RWPE2 (cell line): Measurements from ENCODE around the gene DLG2.

ENCODE experiments used
- ATAC-seq: fragments of 200-7000 bp; cut with Tn5 transposase; 3 replicates; pipeline ENCODE4 v1.9.1; 2021; ENCODE audit warnings: low read depth
- DNase-seq: peaks from one replicate; pipeline ENCODE4 v3.0.0-alpha.2; 2020; ENCODE audit warnings: low spot score
- H3K27ac ChIP-seq: fragments of 450-650 bp; 2 replicates; pipeline ENCODE4 v1.5.1; 2017; ENCODE audit warnings: mild to moderate bottlenecking; ENCODE audit not compliant: poor library complexity, severe bottlenecking
- H3K27me3 ChIP-seq: fragments of 250-450 bp; sonication (Bioruptor Pico); 2 replicates; pipeline ENCODE4 v1.5.1; 2021; ENCODE audit warnings: mild to moderate bottlenecking, moderate library complexity; ENCODE audit not compliant: insufficient read depth, poor library complexity, severe bottlenecking
- H3K36me3 ChIP-seq: fragments of 250-450 bp; sonication (Bioruptor Pico); 2 replicates; pipeline ENCODE4 v1.5.1; 2020; ENCODE audit warnings: low read depth, mild to moderate bottlenecking, moderate library complexity
- H3K4me1 ChIP-seq: fragments of 250-450 bp; sonication (Bioruptor Pico); 2 replicates; pipeline ENCODE4 v1.5.1; 2021; ENCODE audit warnings: mild to moderate bottlenecking, moderate library complexity; ENCODE audit not compliant: insufficient read depth, poor library complexity, severe bottlenecking
- H3K4me3 ChIP-seq: fragments of 250-450 bp; sonication (Bioruptor Pico); 2 replicates; pipeline ENCODE4 v1.5.1; 2021; ENCODE audit warnings: mild to moderate bottlenecking, moderate library complexity; ENCODE audit not compliant: severe bottlenecking
- H3K9me3 ChIP-seq: fragments of 250-450 bp; sonication (Bioruptor Pico); 2 replicates; pipeline ENCODE4 v1.5.1; 2021; ENCODE audit warnings: mild to moderate bottlenecking, moderate library complexity; ENCODE audit not compliant: severe bottlenecking
- TF ChIP-seq, protein P1 (sequence below): fragments of 450-650 bp; IDR thresholded peaks from one replicate; pipeline ENCODE4 v1.5.1; 2017; ENCODE audit warnings: mild to moderate bottlenecking, moderate library complexity; ENCODE audit not compliant: poor library complexity, severe bottlenecking

The DLG2 gene

DNA sequence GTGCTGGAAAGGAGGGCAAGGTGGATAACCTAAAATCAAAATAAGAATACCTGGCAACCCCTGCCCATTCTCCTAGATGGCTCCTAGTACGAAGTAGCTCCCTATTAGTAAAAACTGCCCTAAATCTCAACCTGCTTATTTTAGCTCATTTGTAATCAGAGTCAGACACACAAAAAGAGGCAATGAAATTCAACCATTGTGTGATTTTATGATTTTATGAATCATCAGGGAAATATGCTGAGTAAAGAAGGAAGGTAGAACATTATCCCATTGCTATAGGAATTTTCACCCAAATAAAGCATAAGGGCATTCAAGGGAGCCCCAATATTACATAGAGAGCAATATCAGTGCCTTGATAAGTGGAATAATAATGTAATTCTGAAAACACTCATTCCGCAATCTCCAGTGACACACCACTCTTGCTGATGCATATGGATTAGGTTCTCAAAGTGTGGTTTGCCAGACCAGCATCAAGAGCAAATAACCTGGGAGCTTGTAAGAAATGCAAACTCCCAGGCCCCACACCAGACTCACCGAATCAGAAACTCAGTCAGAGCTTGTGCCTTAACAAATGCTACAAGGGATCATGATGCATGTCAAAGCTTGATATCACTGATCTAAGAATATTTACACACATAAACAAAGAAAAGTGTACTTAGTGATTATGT lies 789.6 kb downstream of the DLG2 start:
- DNase-seq (no peak), ATAC-seq (peak; percentile 71)
- Histone ChIP-seq H3K4me3 (no peak overlapping the region), H3K27me3 (no peaks in the 10 kb centered on the region), H3K27ac (no peak overlapping the region), H3K36me3 (no peaks in the 10 kb centered on the region), H3K4me1 (peaks cover 3% of the 10 kb centered on the region), H3K9me3 (no peaks in the 10 kb centered on the region)
- TF ChIP-seq, protein P1, sequence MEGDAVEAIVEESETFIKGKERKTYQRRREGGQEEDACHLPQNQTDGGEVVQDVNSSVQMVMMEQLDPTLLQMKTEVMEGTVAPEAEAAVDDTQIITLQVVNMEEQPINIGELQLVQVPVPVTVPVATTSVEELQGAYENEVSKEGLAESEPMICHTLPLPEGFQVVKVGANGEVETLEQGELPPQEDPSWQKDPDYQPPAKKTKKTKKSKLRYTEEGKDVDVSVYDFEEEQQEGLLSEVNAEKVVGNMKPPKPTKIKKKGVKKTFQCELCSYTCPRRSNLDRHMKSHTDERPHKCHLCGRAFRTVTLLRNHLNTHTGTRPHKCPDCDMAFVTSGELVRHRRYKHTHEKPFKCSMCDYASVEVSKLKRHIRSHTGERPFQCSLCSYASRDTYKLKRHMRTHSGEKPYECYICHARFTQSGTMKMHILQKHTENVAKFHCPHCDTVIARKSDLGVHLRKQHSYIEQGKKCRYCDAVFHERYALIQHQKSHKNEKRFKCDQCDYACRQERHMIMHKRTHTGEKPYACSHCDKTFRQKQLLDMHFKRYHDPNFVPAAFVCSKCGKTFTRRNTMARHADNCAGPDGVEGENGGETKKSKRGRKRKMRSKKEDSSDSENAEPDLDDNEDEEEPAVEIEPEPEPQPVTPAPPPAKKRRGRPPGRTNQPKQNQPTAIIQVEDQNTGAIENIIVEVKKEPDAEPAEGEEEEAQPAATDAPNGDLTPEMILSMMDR, result no peak

DNA sequence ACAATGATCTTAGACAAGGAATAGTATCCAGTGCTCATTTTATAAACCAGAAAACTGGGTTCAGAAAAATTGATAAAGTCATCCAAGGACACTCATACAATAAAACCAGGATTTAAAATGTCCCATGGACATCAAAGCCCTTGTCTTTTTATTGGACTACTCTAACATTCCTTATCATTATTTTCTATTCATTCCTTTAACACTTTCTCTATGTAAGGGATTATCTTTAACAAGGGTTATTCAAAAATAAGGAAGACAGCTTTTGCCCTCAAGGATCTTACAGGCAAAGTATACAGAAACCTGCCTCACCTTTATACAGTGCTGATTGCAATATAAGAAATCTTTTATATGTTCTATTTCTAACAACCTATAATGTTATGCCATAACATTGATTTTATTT lies 790.8 kb downstream of the DLG2 start:
- Histone ChIP-seq H3K9me3 (no peaks in the 10 kb centered on the region), H3K27ac (no peak overlapping the region), H3K27me3 (no peaks in the 10 kb centered on the region), H3K36me3 (no peaks in the 10 kb centered on the region), H3K4me3 (no peak overlapping the region), H3K4me1 (peaks cover 3% of the 10 kb centered on the region)
- ATAC-seq (no peak), DNase-seq (no peak)
- TF ChIP-seq, protein P1, result no peak

DNA sequence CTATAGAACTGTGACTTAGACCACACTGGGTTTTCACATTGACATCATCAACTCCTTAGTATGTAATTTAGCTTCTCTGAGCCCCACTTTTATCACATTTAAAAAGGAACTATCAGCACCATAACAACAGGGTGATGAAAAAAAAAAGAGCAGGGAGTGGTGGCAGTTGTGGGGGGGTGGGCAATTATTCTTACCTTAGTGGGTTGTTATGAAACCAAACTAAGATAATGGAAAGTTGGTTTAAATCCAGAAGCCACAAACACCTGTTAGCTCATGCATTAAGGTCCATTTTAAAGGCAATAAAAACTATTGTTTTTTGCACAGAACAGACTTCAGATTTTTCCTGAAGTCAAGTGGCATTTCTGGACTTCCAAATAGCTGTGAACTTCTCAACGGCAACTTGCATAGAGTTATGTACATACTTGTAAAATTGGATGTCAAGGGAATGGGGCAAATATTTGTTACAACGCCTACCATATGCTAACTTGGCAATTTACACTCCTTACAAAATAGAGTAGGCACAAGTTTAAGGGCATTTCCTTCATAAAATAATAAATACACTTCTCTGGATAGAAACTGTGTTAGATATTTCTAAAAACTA lies 793.6 kb downstream of the DLG2 start:
- Histone ChIP-seq H3K4me3 (no peak overlapping the region), H3K9me3 (no peaks in the 10 kb centered on the region), H3K27me3 (no peaks in the 10 kb centered on the region), H3K27ac (no peak overlapping the region), H3K36me3 (no peaks in the 10 kb centered on the region), H3K4me1 (peaks cover 3% of the 10 kb centered on the region)
- ATAC-seq (no peak), DNase-seq (no peak)
- TF ChIP-seq, protein P1, result no peak

DNA sequence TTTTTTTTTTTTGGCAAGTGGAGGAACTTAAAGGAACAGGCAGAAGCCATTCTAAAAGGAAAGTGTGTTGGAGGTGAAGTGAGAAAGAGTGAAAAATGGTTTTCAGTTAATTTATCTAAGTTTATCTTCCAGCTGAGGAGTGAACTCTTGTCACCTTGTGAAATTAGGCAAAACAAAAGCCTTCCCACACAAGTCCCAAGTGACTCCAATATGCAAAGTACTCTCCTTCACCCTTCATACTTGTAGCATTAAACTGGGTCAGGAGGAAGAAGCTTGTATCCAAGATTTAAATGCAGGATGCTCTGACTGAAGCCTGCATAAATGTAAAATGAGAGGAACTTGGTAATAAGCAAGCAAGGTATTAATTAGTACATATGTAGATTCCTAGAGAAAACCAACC lies 796.8 kb downstream of the DLG2 start:
- Histone ChIP-seq H3K4me3 (no peak overlapping the region), H3K4me1 (no peaks in the 10 kb centered on the region), H3K9me3 (no peaks in the 10 kb centered on the region), H3K27me3 (no peaks in the 10 kb centered on the region), H3K27ac (no peak overlapping the region), H3K36me3 (no peaks in the 10 kb centered on the region)
- TF ChIP-seq, protein P1, result no peak
- ATAC-seq, result no peak
- DNase-seq, result no peak

DNA sequence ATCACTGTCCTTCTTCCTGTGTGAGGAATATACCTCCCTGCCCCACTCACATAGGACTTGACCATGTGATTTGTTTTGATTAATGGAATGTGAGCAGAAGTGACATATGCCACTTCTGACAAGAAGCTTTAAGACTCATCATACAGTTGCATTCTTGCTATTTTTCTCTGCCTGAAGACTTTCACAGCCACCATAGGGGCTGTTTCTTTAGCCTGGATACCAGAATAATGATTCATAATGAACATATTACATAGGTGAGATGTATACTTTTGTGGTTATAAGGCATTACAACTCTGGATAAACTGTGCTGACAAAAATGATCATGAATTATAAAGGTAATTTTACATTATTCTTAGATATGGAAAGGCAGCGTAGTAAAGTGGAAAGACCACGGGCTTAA lies 798.0 kb downstream of the DLG2 start:
- TF ChIP-seq, protein P1, result no peak
- Histone ChIP-seq H3K4me3 (no peak overlapping the region), H3K4me1 (no peaks in the 10 kb centered on the region)

More for the DNA sequence above, 798.0 kb downstream of the DLG2 start:
- Histone ChIP-seq H3K36me3 (no peaks in the 10 kb centered on the region), H3K27ac (no peak overlapping the region), H3K27me3 (no peaks in the 10 kb centered on the region), H3K9me3 (no peaks in the 10 kb centered on the region)
- DNase-seq, result no peak
- ATAC-seq, result peak; percentile 83
